ENCODE data around the gene NUB1. TPM values are rescaled to one million over a fixed set of nuclear protein-coding genes. Genes with fewer than 3 reads are reported as not detected.

NUB1 gene
- total RNA-seq, 1 donor from 2014 or later, result 61.7 TPM

DNA sequence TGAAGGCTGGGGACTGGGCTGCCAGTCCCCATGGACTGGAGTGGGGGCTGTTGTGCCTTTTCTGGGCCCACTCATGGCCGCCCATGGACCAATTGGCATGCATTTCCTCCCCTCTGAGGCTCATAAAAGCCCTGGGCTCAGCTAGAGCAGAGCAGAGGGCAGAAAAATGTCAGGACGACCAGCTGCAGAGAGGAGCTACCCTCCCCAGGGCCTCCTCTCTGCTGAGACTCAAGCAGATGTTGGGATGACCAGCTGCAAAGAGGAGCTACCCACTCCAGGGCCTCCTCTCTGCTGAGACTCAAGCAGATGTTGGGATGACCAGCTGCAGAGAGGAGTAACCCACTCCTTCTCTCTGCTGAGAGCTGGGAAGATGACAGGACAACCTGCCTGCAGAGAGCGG is 20.3 kb upstream of the NUB1 start:
- no peak overlapping the region for H2AFZ ChIP-seq (replicated peaks)
- Mint-ChIP-seq H3K36me3 (no peaks in the 10 kb centered on the region), H3K4me3 (no peak overlapping the region), H3K27me3 (ENCODE audit: insufficient read depth, low read depth) (peaks cover 9% of the 10 kb centered on the region), H3K4me1 (no peaks in the 10 kb centered on the region), H3K27ac (no peak overlapping the region), H3K9me3 (peaks cover 14% of the 10 kb centered on the region)
- TF ChIP-seq, protein P1, sequence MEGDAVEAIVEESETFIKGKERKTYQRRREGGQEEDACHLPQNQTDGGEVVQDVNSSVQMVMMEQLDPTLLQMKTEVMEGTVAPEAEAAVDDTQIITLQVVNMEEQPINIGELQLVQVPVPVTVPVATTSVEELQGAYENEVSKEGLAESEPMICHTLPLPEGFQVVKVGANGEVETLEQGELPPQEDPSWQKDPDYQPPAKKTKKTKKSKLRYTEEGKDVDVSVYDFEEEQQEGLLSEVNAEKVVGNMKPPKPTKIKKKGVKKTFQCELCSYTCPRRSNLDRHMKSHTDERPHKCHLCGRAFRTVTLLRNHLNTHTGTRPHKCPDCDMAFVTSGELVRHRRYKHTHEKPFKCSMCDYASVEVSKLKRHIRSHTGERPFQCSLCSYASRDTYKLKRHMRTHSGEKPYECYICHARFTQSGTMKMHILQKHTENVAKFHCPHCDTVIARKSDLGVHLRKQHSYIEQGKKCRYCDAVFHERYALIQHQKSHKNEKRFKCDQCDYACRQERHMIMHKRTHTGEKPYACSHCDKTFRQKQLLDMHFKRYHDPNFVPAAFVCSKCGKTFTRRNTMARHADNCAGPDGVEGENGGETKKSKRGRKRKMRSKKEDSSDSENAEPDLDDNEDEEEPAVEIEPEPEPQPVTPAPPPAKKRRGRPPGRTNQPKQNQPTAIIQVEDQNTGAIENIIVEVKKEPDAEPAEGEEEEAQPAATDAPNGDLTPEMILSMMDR (IDR thresholded peaks at IDR 0.05), result no peak
- TF ChIP-seq EZH2phosphoT487 (IDR thresholded peaks at IDR 0.05), result no peak
- TF ChIP-seq EZH2 (IDR thresholded peaks at IDR 0.05), result no peak
- no peaks in the 10 kb centered on the region for H4K20me1 ChIP-seq (ENCODE audit: low read depth)
- no peaks in the 10 kb centered on the region for H3K4me1 ChIP-seq
- DNase-seq (ENCODE audit: low spot score), result no peak
- no peaks in the 10 kb centered on the region for H3K27me3 ChIP-seq
- H3K4me2 ChIP-seq, result no peak overlapping the region
- H3K9me3 ChIP-seq (ENCODE audit: low read depth), result no peaks in the 10 kb centered on the region
- no peak overlapping the region for H3K27ac ChIP-seq
- no peaks in the 10 kb centered on the region for H3K79me2 ChIP-seq (ENCODE audit: low read depth)
- H3F3A ChIP-seq (ENCODE audit: low read depth), result no peaks in the 10 kb centered on the region
- no peaks in the 10 kb centered on the region for H3K36me3 ChIP-seq
- H3K4me3 ChIP-seq, result no peak overlapping the region
- no peak overlapping the region for H3K9ac ChIP-seq

DNA sequence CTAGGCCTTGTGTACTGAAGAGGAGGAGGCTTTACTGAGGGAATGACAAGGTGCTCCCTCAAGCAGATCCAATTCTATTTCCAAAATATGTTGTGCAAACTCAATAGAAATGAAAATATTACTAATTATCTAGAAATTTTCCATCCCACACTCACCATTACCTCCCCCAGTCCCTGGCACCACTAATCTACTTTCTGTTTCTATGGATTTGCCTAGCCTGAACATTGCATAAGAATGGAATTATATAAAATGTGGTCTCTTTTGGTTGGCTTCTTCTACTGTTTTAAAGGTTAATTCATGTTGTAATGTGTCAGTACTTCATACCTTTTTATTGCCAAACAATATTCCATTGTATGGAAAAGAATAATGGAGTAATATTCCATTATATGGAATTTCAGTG is 18.7 kb upstream of the NUB1 start:
- no peaks in the 10 kb centered on the region for H3K4me1 Mint-ChIP-seq
- Histone ChIP-seq H2AFZ (replicated peaks) (no peak overlapping the region), H3K9me3 (ENCODE audit: low read depth) (no peaks in the 10 kb centered on the region), H3K4me3 (no peak overlapping the region), H3K36me3 (no peaks in the 10 kb centered on the region), H3K27ac (no peak overlapping the region), H3K4me2 (no peak overlapping the region), H4K20me1 (ENCODE audit: low read depth) (no peaks in the 10 kb centered on the region), H3K4me1 (no peaks in the 10 kb centered on the region), H3F3A (ENCODE audit: low read depth) (no peaks in the 10 kb centered on the region), H3K79me2 (ENCODE audit: low read depth) (no peaks in the 10 kb centered on the region), H3K9ac (no peak overlapping the region), H3K27me3 (no peaks in the 10 kb centered on the region)
- peaks cover 14% of the 10 kb centered on the region for H3K9me3 Mint-ChIP-seq
- no peak for DNase-seq (ENCODE audit: low spot score)
- peaks cover 9% of the 10 kb centered on the region for H3K27me3 Mint-ChIP-seq (ENCODE audit: insufficient read depth, low read depth)
- H3K27ac Mint-ChIP-seq, result no peak overlapping the region
- TF ChIP-seq EZH2 (IDR thresholded peaks at IDR 0.05), result no peak
- TF ChIP-seq, protein P1 (IDR thresholded peaks at IDR 0.05), result no peak
- TF ChIP-seq EZH2phosphoT487 (IDR thresholded peaks at IDR 0.05), result no peak
- H3K36me3 Mint-ChIP-seq, result no peaks in the 10 kb centered on the region
- H3K4me3 Mint-ChIP-seq, result no peak overlapping the region

DNA sequence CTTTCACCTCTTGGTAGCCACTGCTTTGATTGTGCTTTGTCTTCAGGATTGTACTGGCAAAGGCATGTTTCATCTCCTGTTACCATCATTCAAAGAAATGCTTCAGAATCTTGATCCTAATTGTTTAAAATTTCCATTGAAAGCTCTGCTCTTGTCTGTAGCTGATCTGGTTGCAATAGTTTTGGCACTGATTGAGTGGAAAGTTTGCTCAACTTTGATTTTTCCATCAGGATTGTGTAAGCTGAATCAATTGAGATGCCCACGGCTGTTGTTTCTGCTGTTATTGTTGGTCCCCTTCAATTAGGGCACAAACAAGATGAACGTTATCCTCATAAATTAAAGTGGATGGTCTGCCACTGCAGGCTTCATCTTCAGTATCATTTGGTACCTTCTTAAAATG is 14.6 kb upstream of the NUB1 start:
- no peaks in the 10 kb centered on the region for H3F3A ChIP-seq (ENCODE audit: low read depth)
- no peaks in the 10 kb centered on the region for H3K27me3 ChIP-seq
- no peaks in the 10 kb centered on the region for H3K4me1 Mint-ChIP-seq
- H3K36me3 ChIP-seq, result no peaks in the 10 kb centered on the region
- DNase-seq (ENCODE audit: low spot score), result no peak
- H3K9me3 ChIP-seq (ENCODE audit: low read depth), result no peaks in the 10 kb centered on the region
- no peak overlapping the region for H3K27ac ChIP-seq
- peaks cover 3% of the 10 kb centered on the region for H3K4me1 ChIP-seq
- no peaks in the 10 kb centered on the region for H3K9me3 Mint-ChIP-seq
- no peaks in the 10 kb centered on the region for H3K36me3 Mint-ChIP-seq
- H3K27me3 Mint-ChIP-seq (ENCODE audit: insufficient read depth, low read depth), result peaks cover 4% of the 10 kb centered on the region
- no peak overlapping the region for H3K27ac Mint-ChIP-seq
- H3K4me2 ChIP-seq, result no peak overlapping the region
- TF ChIP-seq EZH2phosphoT487 (IDR thresholded peaks at IDR 0.05) (no peak), EZH2 (IDR thresholded peaks at IDR 0.05) (no peak)
- TF ChIP-seq, protein P1 (IDR thresholded peaks at IDR 0.05), result no peak
- no peak overlapping the region for H3K4me3 ChIP-seq
- H3K9ac ChIP-seq, result no peak overlapping the region
- no peak overlapping the region for H3K4me3 Mint-ChIP-seq
- no peak overlapping the region for H2AFZ ChIP-seq (replicated peaks)
- no peaks in the 10 kb centered on the region for H3K79me2 ChIP-seq (ENCODE audit: low read depth)
- H4K20me1 ChIP-seq (ENCODE audit: low read depth), result no peaks in the 10 kb centered on the region
